ENCODE measurements around the gene COL21A1.

The COL21A1 gene

DNA sequence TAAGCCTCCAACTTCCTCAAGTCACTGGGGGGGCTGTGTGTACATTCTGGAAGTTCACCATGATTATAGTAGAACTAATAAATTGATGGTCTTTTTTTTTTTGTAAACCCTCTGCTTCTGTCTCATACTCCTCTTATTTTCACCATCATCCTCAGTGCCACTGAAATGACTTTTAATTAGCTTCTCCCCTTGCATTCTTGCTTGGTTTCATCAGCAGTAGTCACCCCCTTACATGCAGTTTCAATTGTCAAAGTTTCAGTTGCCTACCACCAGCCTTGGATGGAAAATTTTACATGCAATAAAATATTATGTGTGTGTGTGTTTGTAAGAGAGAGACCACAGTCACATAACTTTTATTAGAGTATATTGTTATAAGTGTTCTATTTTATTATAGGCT lies 196.2 kb downstream of the COL21A1 start:
- no peak for TF ChIP-seq CTCF (IDR thresholded peaks at IDR 0.05; ENCODE audit: insufficient read depth, low read depth, low read length, missing control alignments)
- no peak for DNase-seq (ENCODE audit: low read depth)
- no peak overlapping the region for H3K4me3 ChIP-seq (ENCODE audit: low read depth, low read length)

DNA sequence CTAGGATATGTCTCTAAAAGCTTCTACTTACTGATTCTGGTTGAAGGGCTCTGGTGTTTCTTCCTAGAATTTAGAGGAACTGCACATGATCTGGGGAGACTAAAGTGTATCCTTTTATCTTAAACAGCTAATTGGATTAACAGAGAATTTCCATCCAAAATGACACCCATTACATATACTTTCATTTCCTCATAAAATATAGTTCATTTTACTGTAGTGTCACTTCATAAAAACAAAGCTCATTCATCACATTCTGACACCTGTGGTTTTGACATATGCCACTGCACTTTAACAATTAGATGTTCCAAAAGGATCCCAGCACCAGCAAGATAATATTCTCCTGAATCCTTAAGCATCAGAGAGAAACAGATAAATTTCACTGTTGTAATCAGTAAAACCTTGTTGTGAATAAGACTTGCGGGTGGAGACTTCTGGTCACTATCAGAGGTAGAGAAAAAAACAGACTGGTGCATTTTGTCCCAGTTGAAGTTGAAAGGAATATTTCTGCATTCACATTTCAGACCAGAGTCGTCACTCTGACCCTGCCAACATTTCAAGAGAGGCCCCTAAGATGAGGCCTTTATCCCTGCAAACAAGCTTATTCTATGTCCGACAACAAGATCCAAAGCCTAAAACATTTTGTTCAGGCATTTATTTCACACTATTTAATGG lies 196.7 kb downstream of the COL21A1 start:
- DNase-seq (ENCODE audit: low read depth) = no peak
- H3K4me3 ChIP-seq (ENCODE audit: low read depth, low read length) = no peak overlapping the region
- TF ChIP-seq CTCF (IDR thresholded peaks at IDR 0.05; ENCODE audit: insufficient read depth, low read depth, low read length, missing control alignments) = no peak

GRCh38 chr6:56048601-56049000 lies 198.8 kb downstream of the COL21A1 start:
- DNase-seq (ENCODE audit: low read depth) = no peak
- no peak for TF ChIP-seq CTCF (IDR thresholded peaks at IDR 0.05; ENCODE audit: insufficient read depth, low read depth, low read length, missing control alignments)
- H3K4me3 ChIP-seq (ENCODE audit: low read depth, low read length) = no peak overlapping the region

DNA sequence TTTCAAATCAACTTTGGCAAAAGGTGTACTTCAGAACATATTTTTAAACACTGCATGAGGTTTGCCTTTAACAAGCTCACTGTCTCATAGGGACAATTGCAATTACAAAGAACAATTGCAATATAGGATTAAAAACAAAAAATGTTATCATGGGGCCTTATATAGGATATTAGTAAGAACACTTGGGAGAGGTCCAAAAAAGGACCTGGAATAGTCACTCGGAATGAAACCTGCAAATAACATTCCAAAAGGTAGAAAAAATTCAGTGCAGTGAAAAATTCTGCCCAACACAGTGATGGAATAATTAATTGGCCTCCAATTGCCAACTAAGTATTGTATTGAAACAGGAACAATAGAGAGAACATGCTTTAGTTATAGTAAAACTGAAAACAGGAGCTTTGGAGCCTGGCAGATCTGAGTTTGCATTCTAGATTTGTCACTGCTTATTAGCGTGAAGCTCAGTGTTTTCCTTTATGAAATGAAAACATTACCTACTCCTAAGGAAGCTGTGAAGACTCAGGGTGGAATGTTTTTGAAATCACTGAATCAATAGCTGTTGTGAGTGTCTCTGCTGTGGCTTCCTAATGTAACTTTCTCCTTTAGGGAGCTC lies 199.3 kb downstream of the COL21A1 start:
- TF ChIP-seq CTCF (IDR thresholded peaks at IDR 0.05; ENCODE audit: insufficient read depth, low read depth, low read length, missing control alignments) = no peak
- DNase-seq (ENCODE audit: low read depth) = no peak

GRCh38 chr6:56046576-56046975 lies 200.8 kb downstream of the COL21A1 start:
- H3K4me3 ChIP-seq (ENCODE audit: low read depth, low read length) = no peak overlapping the region
- no peak for DNase-seq (ENCODE audit: low read depth)
- TF ChIP-seq CTCF (IDR thresholded peaks at IDR 0.05; ENCODE audit: insufficient read depth, low read depth, low read length, missing control alignments) = no peak

More for the DNA sequence above, 199.3 kb downstream of the COL21A1 start:
- H3K4me3 ChIP-seq (ENCODE audit: low read depth, low read length) = no peak overlapping the region

- no peak overlapping the region for H3K4me3 ChIP-seq (ENCODE audit: low read depth, low read length)
- TF ChIP-seq CTCF (IDR thresholded peaks at IDR 0.05; ENCODE audit: insufficient read depth, low read depth, low read length, missing control alignments) = no peak
- no peak for DNase-seq (ENCODE audit: low read depth)
These were observed 203.6 kb downstream of the COL21A1 start for GRCh38 chr6:56043761-56044160.

DNA sequence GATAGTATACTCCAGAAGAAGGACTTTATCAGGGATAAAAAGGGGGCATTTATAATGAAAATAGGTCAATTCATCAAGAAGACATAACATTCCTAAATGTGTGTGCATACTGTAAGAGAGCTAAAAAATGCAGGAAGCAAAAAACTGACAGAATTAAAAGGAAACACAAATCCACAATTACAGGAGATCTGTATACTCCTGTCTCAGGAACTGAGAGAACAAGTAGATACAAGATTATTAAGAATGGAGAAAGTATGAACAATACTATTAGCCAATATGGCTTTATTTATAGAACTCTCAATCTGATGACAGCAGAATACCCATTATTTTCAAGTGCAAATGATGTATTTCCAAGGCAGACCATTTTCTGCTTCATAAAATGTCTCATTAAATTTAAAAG lies 204.3 kb downstream of the COL21A1 start:
- no peak for DNase-seq (ENCODE audit: low read depth)
- no peak for TF ChIP-seq CTCF (IDR thresholded peaks at IDR 0.05; ENCODE audit: insufficient read depth, low read depth, low read length, missing control alignments)
- no peak overlapping the region for H3K4me3 ChIP-seq (ENCODE audit: low read depth, low read length)

Data from GM12865 (cell line).